Activated T-cell treated with anti-CD3 and anti-CD28 coated beads for 48 hours (primary cell): ENCODE results near the gene CD164L2.
A peak's percentile ranks its signal among the peaks of the same experiment; 100 is the strongest.

Experiments used
- DNase-seq: peaks from one replicate; pipeline ENCODE4 v3.0.0-alpha.2; 2020; ENCODE audit warnings: low read depth

Gene CD164L2

GRCh38 chr1:27363766-27364695 lies 19.1 kb downstream of the CD164L2 start:
- no peak for DNase-seq

GRCh38 chr1:27361553-27361952 lies 21.6 kb downstream of the CD164L2 start:
- DNase-seq, result no peak

GRCh38 chr1:27361044-27361402 lies 22.1 kb downstream of the CD164L2 start:
- no peak for DNase-seq

- peak; percentile 27 for DNase-seq
Observed at GRCh38 chr1:27360159-27361043, 22.7 kb downstream of the CD164L2 start.

- no peak for DNase-seq
Observed at GRCh38 chr1:27359822-27360158, 23.3 kb downstream of the CD164L2 start.

GRCh38 chr1:27358928-27359313 lies 24.2 kb downstream of the CD164L2 start:
- no peak for DNase-seq

- DNase-seq, result no peak
Observed at GRCh38 chr1:27358038-27358927, 24.9 kb downstream of the CD164L2 start.

- peak; percentile 79 for DNase-seq
Observed at GRCh38 chr1:27357281-27358037, 25.7 kb downstream of the CD164L2 start.

GRCh38 chr1:27356619-27357280 lies 26.4 kb downstream of the CD164L2 start:
- DNase-seq, result peak; percentile 33

- no peak for DNase-seq
Observed at GRCh38 chr1:27356277-27356618, 26.9 kb downstream of the CD164L2 start.

- DNase-seq, result no peak
Observed at GRCh38 chr1:27355683-27356082, 27.4 kb downstream of the CD164L2 start.

GRCh38 chr1:27353629-27354028 lies 29.5 kb downstream of the CD164L2 start:
- DNase-seq, result no peak

- no peak for DNase-seq
Observed at GRCh38 chr1:27353166-27353565, 30.0 kb downstream of the CD164L2 start.

- no peak for DNase-seq
Observed at GRCh38 chr1:27351541-27352107, 31.5 kb downstream of the CD164L2 start.

GRCh38 chr1:27350663-27351540 lies 32.2 kb downstream of the CD164L2 start:
- no peak for DNase-seq

GRCh38 chr1:27349784-27350662 lies 33.1 kb downstream of the CD164L2 start:
- no peak for DNase-seq

- no peak for DNase-seq
Observed at GRCh38 chr1:27348861-27349783, 34.0 kb downstream of the CD164L2 start.
